ENCODE data around the gene KBTBD3. TPM values are rescaled to one million over a fixed set of nuclear protein-coding genes. Genes with fewer than 3 reads are reported as not detected.

Gene KBTBD3
- total RNA-seq, 1 experiment from 2014 or later = 5.6 TPM

GRCh38 chr11:106105986-106106385, 28.8 kb upstream of the KBTBD3 start:
- Mint-ChIP-seq H3K4me3 (ENCODE audit: unreplicated experiment) (no peak overlapping the region), H3K9me3 (ENCODE audit: unreplicated experiment) (no peaks in the 10 kb centered on the region), H3K27me3 (ENCODE audit: insufficient read depth, unreplicated experiment) (no peaks in the 10 kb centered on the region), H3K27ac (ENCODE audit: unreplicated experiment) (no peak overlapping the region), H3K4me1 (ENCODE audit: low read depth, unreplicated experiment) (no peaks in the 10 kb centered on the region), H3K36me3 (ENCODE audit: insufficient read depth, unreplicated experiment) (no peaks in the 10 kb centered on the region)
- BruUV-seq (replicated peaks) = no TSS peak
- no peaks in the 10 kb centered on the region for H3K36me3 ChIP-seq (ENCODE audit: control insufficient read depth, insufficient read depth, low read length)
- no peaks in the 10 kb centered on the region for H3K27me3 ChIP-seq (replicated peaks; ENCODE audit: control insufficient read depth, insufficient read depth, low read length)
- no peaks in the 10 kb centered on the region for H3K9me3 ChIP-seq
- DNase-seq = no peak
- CTCF ChIA-PET = no interaction called here
- TF ChIP-seq, protein P1, sequence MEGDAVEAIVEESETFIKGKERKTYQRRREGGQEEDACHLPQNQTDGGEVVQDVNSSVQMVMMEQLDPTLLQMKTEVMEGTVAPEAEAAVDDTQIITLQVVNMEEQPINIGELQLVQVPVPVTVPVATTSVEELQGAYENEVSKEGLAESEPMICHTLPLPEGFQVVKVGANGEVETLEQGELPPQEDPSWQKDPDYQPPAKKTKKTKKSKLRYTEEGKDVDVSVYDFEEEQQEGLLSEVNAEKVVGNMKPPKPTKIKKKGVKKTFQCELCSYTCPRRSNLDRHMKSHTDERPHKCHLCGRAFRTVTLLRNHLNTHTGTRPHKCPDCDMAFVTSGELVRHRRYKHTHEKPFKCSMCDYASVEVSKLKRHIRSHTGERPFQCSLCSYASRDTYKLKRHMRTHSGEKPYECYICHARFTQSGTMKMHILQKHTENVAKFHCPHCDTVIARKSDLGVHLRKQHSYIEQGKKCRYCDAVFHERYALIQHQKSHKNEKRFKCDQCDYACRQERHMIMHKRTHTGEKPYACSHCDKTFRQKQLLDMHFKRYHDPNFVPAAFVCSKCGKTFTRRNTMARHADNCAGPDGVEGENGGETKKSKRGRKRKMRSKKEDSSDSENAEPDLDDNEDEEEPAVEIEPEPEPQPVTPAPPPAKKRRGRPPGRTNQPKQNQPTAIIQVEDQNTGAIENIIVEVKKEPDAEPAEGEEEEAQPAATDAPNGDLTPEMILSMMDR (IDR thresholded peaks at IDR 0.05; ENCODE audit: insufficient read depth in 1 of 2, low read depth in 1 of 2, low read length in 1 of 2, severe bottlenecking in 1 of 2, unreplicated experiment in 1 of 2) = peak in 1 of 2 experiments; percentile 9
- POLR2A ChIA-PET = no interaction called here
- H3K4me1 ChIP-seq = no peaks in the 10 kb centered on the region
- H3K4me3 ChIP-seq (ENCODE audit: low read depth, low read length) = no peak overlapping the region
- intact Hi-C loops (cut with micrococcal nuclease; ENCODE audit: unreplicated experiment) = no loop called here

DNA sequence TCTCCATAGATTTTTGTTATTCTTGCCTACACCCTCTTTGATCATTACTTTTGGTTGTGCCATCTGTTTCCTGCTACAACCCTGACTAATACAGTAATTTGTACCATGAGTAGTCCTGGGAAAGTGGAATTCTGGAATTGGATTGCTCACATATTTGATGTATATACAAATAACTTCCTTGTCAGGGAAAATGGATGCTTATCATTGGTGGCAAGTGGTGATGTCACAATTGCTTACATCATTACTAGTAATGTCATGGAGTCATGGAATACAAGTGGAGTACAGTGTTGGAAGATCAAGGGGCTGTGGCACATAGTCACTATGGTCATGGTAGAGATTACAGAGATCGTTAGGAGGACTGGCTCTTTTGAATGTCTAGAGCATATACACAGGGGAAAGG, 24.7 kb upstream of the KBTBD3 start:
- H3K36me3 Mint-ChIP-seq (ENCODE audit: insufficient read depth, unreplicated experiment) = peaks cover 21% of the 10 kb centered on the region
- no TSS peak for BruUV-seq (replicated peaks)
- POLR2A ChIA-PET = no interaction called here
- Histone ChIP-seq H3K9me3 (no peaks in the 10 kb centered on the region), H3K27me3 (replicated peaks; ENCODE audit: control insufficient read depth, insufficient read depth, low read length) (no peaks in the 10 kb centered on the region), H3K36me3 (ENCODE audit: control insufficient read depth, insufficient read depth, low read length) (peaks cover 5% of the 10 kb centered on the region; the same call in 1 of the 2 replicates), H3K4me1 (peaks cover 8% of the 10 kb centered on the region), H3K4me3 (ENCODE audit: low read depth, low read length) (no peak overlapping the region)
- intact Hi-C loops (cut with micrococcal nuclease; ENCODE audit: unreplicated experiment) = no loop called here
- TF ChIP-seq, protein P1 (IDR thresholded peaks at IDR 0.05; ENCODE audit: insufficient read depth in 1 of 2, low read depth in 1 of 2, low read length in 1 of 2, severe bottlenecking in 1 of 2, unreplicated experiment in 1 of 2) = no peak
- H3K27ac Mint-ChIP-seq (ENCODE audit: unreplicated experiment) = no peak overlapping the region
- no peaks in the 10 kb centered on the region for H3K9me3 Mint-ChIP-seq (ENCODE audit: unreplicated experiment)
- peaks cover 7% of the 10 kb centered on the region for H3K4me1 Mint-ChIP-seq (ENCODE audit: low read depth, unreplicated experiment)
- H3K27me3 Mint-ChIP-seq (ENCODE audit: insufficient read depth, unreplicated experiment) = no peaks in the 10 kb centered on the region
- CTCF ChIA-PET = no interaction called here
- no peak for DNase-seq
- no peak overlapping the region for H3K4me3 Mint-ChIP-seq (ENCODE audit: unreplicated experiment)

GRCh38 chr11:106101370-106101769, 24.2 kb upstream of the KBTBD3 start:
- Mint-ChIP-seq H3K27ac (ENCODE audit: unreplicated experiment) (no peak overlapping the region), H3K4me3 (ENCODE audit: unreplicated experiment) (no peak overlapping the region), H3K4me1 (ENCODE audit: low read depth, unreplicated experiment) (peaks cover 7% of the 10 kb centered on the region), H3K9me3 (ENCODE audit: unreplicated experiment) (no peaks in the 10 kb centered on the region), H3K27me3 (ENCODE audit: insufficient read depth, unreplicated experiment) (no peaks in the 10 kb centered on the region), H3K36me3 (ENCODE audit: insufficient read depth, unreplicated experiment) (peaks cover 25% of the 10 kb centered on the region)
- ChIA-PET CTCF (no interaction called here), POLR2A (no interaction called here)
- DNase-seq = no peak
- Histone ChIP-seq H3K4me3 (ENCODE audit: low read depth, low read length) (no peak overlapping the region), H3K27me3 (replicated peaks; ENCODE audit: control insufficient read depth, insufficient read depth, low read length) (no peaks in the 10 kb centered on the region), H3K9me3 (no peaks in the 10 kb centered on the region), H3K36me3 (ENCODE audit: control insufficient read depth, insufficient read depth, low read length) (peaks cover 5% of the 10 kb centered on the region; the same call in 1 of the 2 replicates), H3K4me1 (peaks cover 8% of the 10 kb centered on the region)
- TF ChIP-seq, protein P1 (IDR thresholded peaks at IDR 0.05; ENCODE audit: insufficient read depth in 1 of 2, low read depth in 1 of 2, low read length in 1 of 2, severe bottlenecking in 1 of 2, unreplicated experiment in 1 of 2) = no peak
- intact Hi-C loops (cut with micrococcal nuclease; ENCODE audit: unreplicated experiment) = no loop called here
- BruUV-seq (replicated peaks) = no TSS peak

Data from Caco-2 (cell line).